CD1c-positive myeloid dendritic cell (primary cell): Measurements from ENCODE around the gene KCNK6.

Experiments
- DNase-seq: peaks from one replicate; pipeline ENCODE4 v3.0.0-alpha.2; 2016; ENCODE audit errors: extremely low spot score

Gene KCNK6

DNA sequence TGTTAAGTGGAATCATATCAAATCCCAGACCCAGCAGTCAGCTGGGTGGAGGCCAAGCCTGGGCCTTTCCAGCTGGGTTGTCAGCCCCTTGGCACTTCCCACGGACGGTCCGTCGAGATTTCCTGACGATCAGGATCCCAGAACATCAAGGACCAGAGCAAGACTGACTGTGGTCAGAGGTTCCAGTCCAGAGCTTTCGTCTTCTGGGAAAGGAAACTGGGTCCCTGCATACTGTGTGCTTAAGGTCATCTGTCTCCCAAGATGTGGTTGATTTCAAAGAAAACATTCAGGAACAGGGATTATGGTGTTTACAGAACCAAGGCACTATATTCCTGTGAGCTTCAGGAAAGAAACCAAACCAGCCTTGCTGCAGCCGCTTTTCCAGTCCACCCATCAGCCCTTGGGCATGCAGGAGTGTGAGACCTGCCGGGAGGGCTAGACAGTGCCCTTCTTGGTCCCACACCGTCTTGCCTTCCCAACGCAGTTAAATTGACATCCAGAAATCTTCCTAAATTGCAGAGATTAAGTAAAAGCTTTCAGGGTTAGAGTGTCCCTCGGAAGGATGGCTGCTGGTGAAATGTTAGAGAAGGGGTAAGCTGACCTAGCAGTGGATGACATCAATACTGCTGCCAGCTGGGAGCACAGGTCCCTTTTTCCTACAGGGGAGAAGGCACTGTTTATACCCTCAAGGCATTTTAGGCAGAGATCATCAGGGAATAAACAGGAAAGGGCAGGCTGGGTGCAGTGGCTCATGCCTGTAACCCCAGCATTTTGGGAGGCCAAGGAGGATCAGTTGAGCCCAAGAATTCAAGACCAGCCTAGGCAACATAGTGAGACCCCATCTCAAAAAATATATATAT, 20.6 kb upstream of the KCNK6 start:
- no peak for DNase-seq

DNA sequence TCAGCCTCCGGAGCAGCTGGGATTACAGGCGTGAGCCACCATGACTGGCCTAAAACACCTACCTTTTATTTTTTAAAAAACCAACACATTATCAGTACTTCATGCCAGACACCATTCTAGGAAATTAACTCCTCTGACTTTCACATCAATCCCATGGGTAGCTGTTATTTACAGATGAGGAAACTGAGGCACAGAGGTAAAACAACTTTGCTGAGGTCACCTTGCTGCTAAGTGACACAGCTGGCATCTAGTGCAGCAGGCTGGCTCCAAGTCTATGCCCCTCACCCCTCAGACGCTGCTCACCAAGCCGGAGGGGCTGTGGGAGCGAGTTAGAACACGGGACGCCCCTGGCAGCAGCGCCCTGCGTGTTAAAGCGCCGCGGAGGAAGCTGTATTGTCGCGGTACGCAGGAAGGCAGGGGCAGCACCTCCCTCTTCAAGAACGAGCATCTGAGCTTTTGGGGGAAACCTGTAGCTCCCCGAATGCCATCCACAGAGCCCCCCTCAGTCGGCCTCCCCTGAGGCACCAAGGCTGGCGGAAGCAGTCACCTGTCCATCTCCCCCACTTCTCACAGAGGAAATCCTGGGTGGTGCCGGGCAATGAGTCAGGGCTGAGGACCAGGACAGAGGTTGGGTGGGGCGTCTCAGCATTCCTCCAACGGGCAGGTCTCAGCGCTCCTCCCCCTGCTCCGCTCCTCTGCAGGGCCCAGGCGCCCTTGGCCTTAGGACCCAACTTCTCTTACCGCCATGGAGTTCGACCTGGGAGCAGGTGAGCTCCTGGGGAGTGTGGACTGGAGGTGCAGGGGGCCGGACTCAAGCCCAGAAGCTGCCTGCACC, 15.9 kb upstream of the KCNK6 start, which contains the start of gene C19orf33:
Gene C19orf33, plus strand, starts transcription at position 735 of the 835 bp plus-strand sequence. Its CDS starts 11 bp downstream, at position 746.
- no peak for DNase-seq

- no peak for DNase-seq
Observed at GRCh38 chr19:38304352-38304865, 15.2 kb upstream of the KCNK6 start.

DNA sequence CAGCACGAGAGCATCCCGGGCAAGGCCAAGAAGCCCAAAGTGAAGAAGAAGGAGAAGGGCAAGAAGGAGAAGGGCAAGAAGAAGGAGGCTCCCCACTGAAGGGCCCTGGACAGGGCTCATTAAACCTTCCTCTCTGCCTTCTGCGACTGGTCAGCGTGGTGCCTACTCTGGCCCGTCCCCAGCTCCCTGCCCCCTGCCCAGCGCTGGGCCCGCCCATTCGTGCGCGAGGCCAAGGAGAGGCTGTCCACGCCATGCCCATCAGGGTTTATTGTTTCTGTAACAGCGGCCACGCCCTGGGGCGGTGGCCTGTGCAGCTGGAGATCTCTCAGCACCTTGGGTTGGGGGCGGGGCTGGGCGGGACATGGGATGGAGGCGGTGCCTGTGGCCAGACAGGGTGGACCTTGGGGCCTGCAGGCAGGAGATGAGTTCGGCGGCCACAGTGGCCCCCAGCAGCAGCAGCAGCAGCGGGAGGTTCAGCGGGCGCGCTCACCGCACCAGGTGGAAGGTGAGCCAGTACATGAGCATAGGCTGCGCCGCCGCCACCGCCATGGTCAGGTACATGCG, 14.7 kb upstream of the KCNK6 start:
- no peak for DNase-seq

- DNase-seq = no peak
Observed at GRCh38 chr19:38306236-38306635, 13.4 kb upstream of the KCNK6 start.

GRCh38 chr19:38307076-38307475, 12.6 kb upstream of the KCNK6 start:
- no peak for DNase-seq

DNA sequence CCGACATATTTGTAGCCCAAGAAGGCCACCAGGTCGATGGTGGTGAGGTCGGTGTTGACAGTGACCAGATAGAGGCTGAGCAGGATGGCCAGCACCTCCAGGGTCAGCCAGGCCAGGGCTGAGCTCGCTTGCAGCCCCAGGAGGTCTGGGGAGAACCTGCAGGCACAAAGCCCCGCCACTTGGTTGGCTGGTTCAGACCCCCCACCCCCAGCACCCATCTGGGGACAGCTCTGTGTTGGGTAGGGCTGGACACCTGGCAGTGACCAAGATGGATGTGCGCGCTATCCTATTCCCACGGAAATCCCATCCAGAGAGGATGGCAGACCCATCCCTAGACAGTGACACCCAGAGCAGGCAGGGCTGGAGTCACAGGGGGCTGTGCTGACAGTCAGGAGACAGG, 12.0 kb upstream of the KCNK6 start:
- no peak for DNase-seq

DNA sequence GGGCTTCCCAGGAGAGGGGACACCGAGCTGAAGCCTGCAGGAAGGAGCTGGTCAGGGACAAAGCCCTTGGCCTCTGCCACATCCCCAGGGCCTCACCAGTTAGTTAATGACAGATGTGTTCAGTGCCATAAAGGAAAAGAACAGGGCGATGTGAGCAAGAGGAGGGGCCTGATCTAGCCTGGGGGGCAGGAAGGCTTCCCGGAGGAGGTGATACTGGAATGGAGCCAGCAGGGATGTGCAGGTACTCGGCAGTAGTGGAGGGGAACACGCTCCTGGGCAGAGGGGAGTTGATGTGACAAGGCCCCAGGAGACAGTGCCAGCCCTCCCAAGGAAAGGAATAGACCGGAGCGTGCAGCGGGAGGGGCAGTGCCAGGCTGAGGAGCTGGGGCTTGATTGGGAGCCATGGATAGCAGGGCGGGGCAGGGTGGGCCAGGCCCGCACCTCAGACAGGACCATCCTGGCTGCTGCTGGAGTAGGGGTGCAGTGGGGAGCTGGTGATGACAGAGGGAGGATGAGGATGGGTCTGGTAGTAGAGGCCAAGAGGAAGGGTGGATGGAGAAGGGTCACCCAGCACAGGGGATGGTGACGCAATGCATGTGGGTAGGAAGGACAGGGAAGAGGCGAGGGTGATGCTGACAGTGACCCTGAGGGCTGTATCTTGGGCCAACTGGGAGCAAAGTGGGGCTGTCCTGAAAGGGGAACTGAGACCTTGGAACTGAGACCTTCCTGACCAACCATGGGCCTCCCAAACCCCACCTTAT, 11.5 kb upstream of the KCNK6 start:
- DNase-seq = peak; percentile 63

- no peak for DNase-seq
Observed at GRCh38 chr19:38308926-38309614, 10.6 kb upstream of the KCNK6 start.

- DNase-seq = no peak
Observed at GRCh38 chr19:38309615-38310278, 9.9 kb upstream of the KCNK6 start.

- DNase-seq = no peak
Observed at GRCh38 chr19:38310279-38310670, 9.4 kb upstream of the KCNK6 start.

GRCh38 chr19:38310986-38311385, 8.7 kb upstream of the KCNK6 start:
- DNase-seq = no peak

DNA sequence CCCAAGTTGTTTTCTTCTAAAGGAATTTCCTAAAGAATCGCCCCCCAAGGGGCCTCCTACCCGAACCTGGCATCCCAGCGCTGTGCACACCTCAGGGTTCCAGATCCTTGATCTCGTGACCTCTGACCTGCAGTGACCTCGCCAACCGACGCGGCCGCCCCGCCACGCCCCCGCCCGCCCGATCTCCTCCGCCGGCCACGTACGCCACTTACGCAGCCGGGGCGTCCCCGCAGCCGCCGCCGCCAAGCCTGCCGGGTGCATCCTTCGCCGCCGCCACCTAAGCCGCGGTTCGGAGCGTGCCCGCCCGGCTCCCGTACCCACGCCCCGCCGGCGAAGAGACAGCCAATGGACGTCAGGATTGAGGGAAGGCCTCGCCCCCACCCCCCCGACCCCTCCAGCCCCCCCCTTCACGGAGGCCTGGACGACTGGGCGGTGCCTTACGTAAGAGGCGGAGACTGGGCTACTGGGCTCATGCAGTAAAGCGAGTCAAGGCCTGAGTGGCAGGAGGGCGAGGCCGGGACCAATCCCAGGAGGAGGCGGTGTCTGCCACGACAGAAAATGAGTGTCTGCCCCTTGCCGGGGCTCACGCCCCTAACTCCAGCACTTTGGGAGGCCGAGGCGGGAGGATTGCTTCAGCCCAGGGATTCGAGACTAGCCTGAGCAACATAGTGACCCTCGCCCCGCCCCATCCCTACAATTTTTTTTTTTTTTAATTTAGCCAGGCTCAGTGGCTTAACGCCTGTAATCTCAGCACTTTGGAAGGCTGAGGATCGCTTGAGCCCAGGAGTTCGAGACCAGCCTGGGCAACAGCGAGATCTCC, 3.8 kb upstream of the KCNK6 start, which contains the start of gene YIF1B:
Gene YIF1B, minus strand, starts transcription at position 291 of the 820 bp plus-strand sequence. Its CDS starts 30 bp downstream, at position 261.
- DNase-seq = peak; percentile 96

- DNase-seq = no peak
Observed at GRCh38 chr19:38316477-38317067, 3.1 kb upstream of the KCNK6 start.

- peak; percentile 76 for DNase-seq
Observed at GRCh38 chr19:38317104-38317612, 2.5 kb upstream of the KCNK6 start.

DNA sequence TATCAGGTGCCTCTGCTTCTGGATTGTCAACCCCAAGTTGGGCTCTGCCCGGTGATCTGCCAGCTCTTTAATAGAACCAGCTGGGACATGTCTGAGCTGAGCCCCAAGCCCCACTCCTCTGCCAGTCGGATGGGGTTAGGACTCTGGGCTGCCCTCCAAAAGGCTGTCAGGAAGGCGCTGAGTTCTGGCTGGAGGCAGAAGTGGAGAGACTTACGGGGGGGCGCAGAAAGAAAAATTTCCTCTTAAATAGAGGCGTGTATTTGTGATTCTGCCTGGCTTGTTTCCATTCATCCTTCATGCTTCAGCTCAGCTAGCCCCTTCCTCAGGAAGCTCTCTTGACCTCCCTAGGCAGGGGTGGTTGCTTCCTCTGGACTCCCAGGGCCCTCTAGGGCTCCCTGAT, 985 bp upstream of the KCNK6 start:
- DNase-seq = no peak

DNA sequence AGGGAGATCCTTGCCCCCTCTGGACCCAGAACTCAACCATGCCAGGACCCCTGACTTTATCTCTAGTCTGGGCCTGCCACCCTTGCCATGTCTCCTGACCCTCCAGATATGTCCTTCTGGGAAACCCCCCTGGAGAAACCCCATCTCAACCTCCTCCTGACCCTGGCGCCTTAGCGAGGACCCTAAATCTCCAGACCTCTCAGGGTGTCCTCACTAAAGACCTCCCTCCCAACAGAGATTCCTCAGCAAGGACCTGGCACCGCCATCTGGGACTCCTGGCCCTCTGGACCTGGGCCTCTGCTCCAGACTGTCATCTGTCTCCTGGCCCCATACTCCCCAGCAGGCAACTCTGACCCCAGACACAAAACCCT, 1.3 kb downstream of the KCNK6 start:
- no peak for DNase-seq

DNA sequence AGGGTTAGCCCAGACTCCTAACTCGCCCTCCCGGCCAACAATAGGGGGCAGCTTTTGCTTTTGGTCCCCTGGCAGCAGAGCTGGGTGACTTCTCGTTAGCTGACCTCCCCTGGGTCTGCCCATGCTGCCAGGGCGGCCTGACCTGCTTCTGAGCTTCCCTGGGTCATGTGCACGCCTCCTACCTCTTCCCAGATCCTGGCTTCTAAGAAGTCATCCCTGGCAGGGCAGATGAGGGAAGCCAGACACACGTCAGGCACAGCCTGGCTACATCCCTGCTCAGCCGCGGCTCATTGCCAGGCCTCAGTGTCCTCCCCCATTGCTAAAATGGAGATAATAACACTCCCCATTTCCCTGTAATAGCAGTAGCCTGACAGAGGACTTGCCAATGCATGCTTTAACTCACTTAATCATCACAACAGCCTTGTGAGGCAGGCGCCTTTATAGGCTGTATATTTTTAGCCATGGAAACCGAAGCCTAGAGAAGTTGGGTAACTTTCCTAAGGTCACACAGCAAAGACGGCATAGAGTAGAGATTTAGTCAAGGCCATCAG, 2.1 kb downstream of the KCNK6 start:
- DNase-seq = peak; percentile 57
